Endodermal cell (in vitro differentiated cells): Measurements from ENCODE around the gene PSAT1. TPM values are rescaled to one million over a fixed set of nuclear protein-coding genes. Genes with fewer than 3 reads are reported as not detected.

Experiments used
- DNase-seq: peaks from one replicate; pipeline ENCODE4 v3.0.0-alpha.2; 2017
- H3K27ac ChIP-seq: 2 replicates; pipeline ENCODE4 v1.5.1; 2013; ENCODE audit warnings: mild to moderate bottlenecking, low read depth, low read length, moderate library complexity
- H3K27me3 ChIP-seq: 2 replicates; pipeline ENCODE4 v1.6.1; 2013; ENCODE audit warnings: mild to moderate bottlenecking, low read length, moderate library complexity; ENCODE audit not compliant: insufficient read depth, control insufficient read depth, poor library complexity, severe bottlenecking
- H3K36me3 ChIP-seq: 2 replicates; pipeline ENCODE4 v1.7.0; 2013; ENCODE audit warnings: mild to moderate bottlenecking, low read length, moderate library complexity; ENCODE audit not compliant: control insufficient read depth, insufficient read depth
- H3K4me1 ChIP-seq: one replicate; pipeline ENCODE4 v1.7.0; 2013; ENCODE audit warnings: low read length; ENCODE audit not compliant: control insufficient read depth, insufficient read depth
- H3K4me3 ChIP-seq: 2 replicates; pipeline ENCODE4 v1.5.1; 2013; ENCODE audit warnings: mild to moderate bottlenecking, low read length, moderate library complexity
- H3K9ac ChIP-seq: 2 replicates; pipeline ENCODE4 v1.6.1; 2013; ENCODE audit warnings: mild to moderate bottlenecking, low read length, moderate library complexity; ENCODE audit not compliant: poor library complexity, severe bottlenecking; ENCODE audit errors: extremely low read depth
- H3K9me3 ChIP-seq: 2 replicates; pipeline ENCODE4 v1.6.1; 2013; ENCODE audit warnings: mild to moderate bottlenecking, low read length, moderate library complexity; ENCODE audit not compliant: control insufficient read depth
- H3K27ac Mint-ChIP-seq: 2 replicates; pipeline ENCODE4 v1.8.0; 2020; ENCODE audit warnings: mixed read lengths
- H3K27me3 Mint-ChIP-seq: 2 replicates; pipeline ENCODE4 v1.8.0; 2021; ENCODE audit warnings: mild to moderate bottlenecking, mixed read lengths; ENCODE audit not compliant: insufficient read depth
- H3K36me3 Mint-ChIP-seq: 2 replicates; pipeline ENCODE4 v1.8.0; 2020; ENCODE audit warnings: low read depth, mixed read lengths
- H3K4me1 Mint-ChIP-seq: 2 replicates; pipeline ENCODE4 v1.8.0; 2020; ENCODE audit warnings: mixed read lengths
- H3K4me3 Mint-ChIP-seq: 2 replicates; pipeline ENCODE4 v1.8.0; 2020; ENCODE audit warnings: mild to moderate bottlenecking, moderate library complexity, mixed read lengths
- H3K9me3 Mint-ChIP-seq: 2 replicates; pipeline ENCODE4 v1.8.0; 2020; ENCODE audit warnings: mild to moderate bottlenecking, mixed read lengths
- CTCF ChIP-seq: fragments of 200-600 bp; sonication (generic); conservative IDR thresholded peaks from 2 replicates; pipeline ENCODE4 v1.5.0; 2021; ENCODE audit warnings: antibody characterized with exemption, mild to moderate bottlenecking
- WGBS, 2 experiments: methylation state at CpG; one replicate each; pipeline versions ENCODE4 v1.1.5 to v1.1.7; 2013; ENCODE audit warnings: missing lambda C conversion rate in 2 of 2, mixed read lengths in 1 of 2; ENCODE audit not compliant: insufficient coverage in 1 of 2, insufficient read length in 1 of 2; 5-methylcytosine and 5-hydroxymethylcytosine counted together
- long read RNA-seq, 4 experiments: library from polyadenylated mRNA in 2 of 4; library from RNA in 1 of 4; library from capped mRNA in 1 of 4; stranded (forward) in 3 of 4; unstranded in 1 of 4; transcript quantifications; one replicate each; pipeline ENCODE4 v2.0.0, GENCODE V29; 2020 to 2021; ENCODE audit warnings: inconsistent platforms in 1 of 4
- polyA plus RNA-seq, 2 experiments: library from polyadenylated mRNA; stranded (reverse); fragments of 50-300 nt; gene quantifications; one replicate each; pipeline ENCODE4 v1.2.3, GENCODE V29; 2013
- total RNA-seq, 2 donors: library from RNA; stranded (reverse); fragmentation: NEBNext Ultra II Directional in 1 of 2; extraction: Animal tissue kit (Norgen Biotek cat#: 25700) in 1 of 2; gene quantifications; 2 replicates in 1 of 2; 3 replicates in 1 of 2; pipeline ENCODE4 v1.2.1, GENCODE V29; 2021

PSAT1 gene
- total RNA-seq = 10 to 100 TPM; 64.4 to 75.7 TPM
- polyA plus RNA-seq (2013, experiment 1 of 2) = 194 TPM
- 138 TPM for polyA plus RNA-seq (2013, experiment 2 of 2)
- long read RNA-seq, experiment 1, transcript PSAT1-202 (9 exons, 2,188 nt) = major isoform, 22 of 45 reads
- long read RNA-seq, experiment 1, partial matches to known transcripts = 13 of 45 reads
- long read RNA-seq, experiment 1, other reads (novel, unspliced or antisense) = 10 of 45 reads
- long read RNA-seq, experiment 2, transcript PSAT1-202 (9 exons, 2,188 nt) = major isoform, 62 of 68 reads
- long read RNA-seq, experiment 2, partial matches to known transcripts = 2 of 68 reads
- long read RNA-seq, experiment 2, other reads (novel, unspliced or antisense) = 2 of 68 reads
- long read RNA-seq, experiment 3, transcript PSAT1-201 (8 exons, 1,411 nt) = minor isoform, 45 of 676 reads
- long read RNA-seq, experiment 3, transcript PSAT1-202 (9 exons, 2,188 nt) = major isoform, 613 of 676 reads
- long read RNA-seq, experiment 3, partial matches to known transcripts = 5 of 676 reads
- long read RNA-seq, experiment 3, other reads (novel, unspliced or antisense) = 13 of 676 reads
- long read RNA-seq, experiment 4, transcript PSAT1-202 (9 exons, 2,188 nt) = major isoform, 102 of 141 reads
- long read RNA-seq, experiment 4, transcript PSAT1-201 (8 exons, 1,411 nt) = minor isoform, 18 of 141 reads
- long read RNA-seq, experiment 4, partial matches to known transcripts = 9 of 141 reads
- long read RNA-seq, experiment 4, other reads (novel, unspliced or antisense) = 12 of 141 reads

DNA sequence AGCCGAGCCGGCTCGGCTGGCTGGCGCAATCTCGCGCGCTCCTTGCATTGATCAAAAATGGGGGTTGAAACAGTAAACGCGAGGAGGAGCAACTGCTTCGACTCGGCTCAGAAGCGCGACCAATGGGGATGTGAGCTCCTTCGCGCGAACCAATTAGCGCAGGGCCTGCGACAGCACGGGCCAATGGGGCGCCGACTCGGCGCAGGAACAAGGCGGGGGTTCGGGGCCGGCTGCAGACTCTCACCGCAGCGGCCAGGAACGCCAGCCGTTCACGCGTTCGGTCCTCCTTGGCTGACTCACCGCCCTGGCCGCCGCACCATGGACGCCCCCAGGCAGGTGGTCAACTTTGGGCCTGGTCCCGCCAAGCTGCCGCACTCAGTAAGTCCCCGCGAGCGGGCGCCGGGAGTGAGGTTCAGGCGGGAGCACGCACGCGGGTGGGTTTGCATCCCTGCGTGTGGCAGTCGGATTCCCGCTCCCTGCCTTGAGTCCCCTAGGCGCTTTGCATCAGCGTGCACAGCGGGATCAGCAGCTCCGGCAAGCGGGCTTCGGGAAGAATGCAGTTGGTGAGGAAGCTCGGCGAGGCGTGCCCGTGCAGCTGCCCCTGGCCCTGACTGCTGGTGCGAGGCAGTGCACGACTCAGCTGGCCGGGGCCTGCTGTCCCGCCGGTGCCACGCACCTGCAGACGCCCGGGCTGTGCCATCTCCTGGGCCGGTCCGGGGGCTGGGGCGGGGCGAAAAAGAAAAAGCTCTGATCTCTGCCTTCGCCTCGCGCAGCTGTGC is at the start of gene PSAT1:
TSS of gene PSAT1 (plus strand) at position 233 of the 779 bp plus-strand sequence. CDS start at position 319, 86 bp downstream.
- TF ChIP-seq CTCF = no peak
- WGBS, 2 experiments = 0% methylated on average over 38 to 76 of the region's 76 CpGs
- Histone ChIP-seq H3K4me1 (no peaks in the 10 kb centered on the region), H3K27me3 (no peaks in the 10 kb centered on the region), H3K4me3 (peak within 1 kb of the TSS; percentile 98), H3K9ac (peak within 1 kb of the TSS; percentile 88), H3K27ac (peak within 1 kb of the TSS; percentile 98), H3K36me3 (peaks cover 20% of the 10 kb centered on the region), H3K9me3 (no peaks in the 10 kb centered on the region)
- peak; percentile 98 for DNase-seq
- peak within 1 kb of the TSS; percentile 85 for H3K4me3 Mint-ChIP-seq
- H3K4me1 Mint-ChIP-seq = peaks cover 17% of the 10 kb centered on the region
- H3K27me3 Mint-ChIP-seq = peaks cover 9% of the 10 kb centered on the region
- H3K36me3 Mint-ChIP-seq = peaks cover 16% of the 10 kb centered on the region
- H3K9me3 Mint-ChIP-seq = no peaks in the 10 kb centered on the region
- H3K27ac Mint-ChIP-seq = peak within 1 kb of the TSS; percentile 98

- 100% methylated on average over 1 of the region's 1 CpG; no CpG with 5 or more reads in 1 of the 2 experiments for WGBS, 2 experiments
- H3K36me3 ChIP-seq = peaks cover 86% of the 10 kb centered on the region
- Mint-ChIP-seq H3K4me1 (no peaks in the 10 kb centered on the region), H3K36me3 (peaks cover 58% of the 10 kb centered on the region), H3K4me3 (no peak overlapping the region), H3K27me3 (no peaks in the 10 kb centered on the region), H3K9me3 (no peaks in the 10 kb centered on the region), H3K27ac (no peak overlapping the region)
- H3K27ac ChIP-seq = no peak overlapping the region
- no peak overlapping the region for H3K9ac ChIP-seq
- no peaks in the 10 kb centered on the region for H3K4me1 ChIP-seq
- no peaks in the 10 kb centered on the region for H3K9me3 ChIP-seq
- no peaks in the 10 kb centered on the region for H3K27me3 ChIP-seq
- DNase-seq = no peak
- no peak overlapping the region for H3K4me3 ChIP-seq
- TF ChIP-seq CTCF = no peak
Observed at GRCh38 chr9:78248635-78249034, 48.3 kb upstream of the PSAT1 start.

- no peaks in the 10 kb centered on the region for H3K9me3 Mint-ChIP-seq
- no peak overlapping the region for H3K27ac ChIP-seq
- no peak overlapping the region for H3K4me3 Mint-ChIP-seq
- no peak overlapping the region for H3K9ac ChIP-seq
- no peak overlapping the region for H3K4me3 ChIP-seq
- H3K27me3 ChIP-seq = no peaks in the 10 kb centered on the region
- no peaks in the 10 kb centered on the region for H3K9me3 ChIP-seq
- DNase-seq = no peak
- no peaks in the 10 kb centered on the region for H3K27me3 Mint-ChIP-seq
- no peaks in the 10 kb centered on the region for H3K4me1 Mint-ChIP-seq
- H3K36me3 ChIP-seq = peaks cover 86% of the 10 kb centered on the region
- no peak for TF ChIP-seq CTCF
- H3K36me3 Mint-ChIP-seq = peaks cover 57% of the 10 kb centered on the region
- no peaks in the 10 kb centered on the region for H3K4me1 ChIP-seq
- no peak overlapping the region for H3K27ac Mint-ChIP-seq
Observed at GRCh38 chr9:78249542-78249941, 47.4 kb upstream of the PSAT1 start.
